K562 (cell line): ENCODE measurements around the gene BTBD17.

ENCODE experiments used
- NCOA4 ChIP-seq: fragments of 450-650 bp; IDR thresholded peaks from 2 replicates; pipeline ENCODE4 v1.6.1; 2018; ENCODE audit warnings: mild to moderate bottlenecking; ENCODE audit not compliant: partially characterized antibody
- RBM25 ChIP-seq: fragments of 200-400 bp; formaldehyde crosslinking; IDR thresholded peaks from 2 replicates; pipeline ENCODE4 v1.6.1; 2018; ENCODE audit warnings: low read length, low read depth, moderate library complexity; ENCODE audit not compliant: severe bottlenecking
- TAF1 ChIP-seq: IDR thresholded peaks from 2 replicates; pipeline ENCODE4 v1.6.1; 2011; ENCODE audit warnings: mild to moderate bottlenecking, low read length, moderate library complexity; ENCODE audit not compliant: insufficient read depth, control insufficient read depth, severe bottlenecking; ENCODE audit errors: extremely low read depth
- ZBED1 ChIP-seq: IDR thresholded peaks from 2 replicates; pipeline ENCODE4 v1.6.1; 2014
- TF ChIP-seq, protein P1 (sequence below): fragments of 250-450 bp; sonication (Bioruptor Pico); IDR thresholded peaks from 2 replicates; pipeline ENCODE4 v1.4.0; 2020; ENCODE audit warnings: mild to moderate bottlenecking, moderate library complexity, borderline replicate concordance
- TF ChIP-seq, protein P2 (sequence below): sonication (generic); formaldehyde crosslinking; IDR thresholded peaks from 2 replicates; pipeline ENCODE4 v1.8.0; 2023; ENCODE audit warnings: mild to moderate bottlenecking, missing genetic modification reagents

GRCh38 chr17:74379495-74380085, 17.9 kb upstream of the BTBD17 start:
- TF ChIP-seq, protein P1, sequence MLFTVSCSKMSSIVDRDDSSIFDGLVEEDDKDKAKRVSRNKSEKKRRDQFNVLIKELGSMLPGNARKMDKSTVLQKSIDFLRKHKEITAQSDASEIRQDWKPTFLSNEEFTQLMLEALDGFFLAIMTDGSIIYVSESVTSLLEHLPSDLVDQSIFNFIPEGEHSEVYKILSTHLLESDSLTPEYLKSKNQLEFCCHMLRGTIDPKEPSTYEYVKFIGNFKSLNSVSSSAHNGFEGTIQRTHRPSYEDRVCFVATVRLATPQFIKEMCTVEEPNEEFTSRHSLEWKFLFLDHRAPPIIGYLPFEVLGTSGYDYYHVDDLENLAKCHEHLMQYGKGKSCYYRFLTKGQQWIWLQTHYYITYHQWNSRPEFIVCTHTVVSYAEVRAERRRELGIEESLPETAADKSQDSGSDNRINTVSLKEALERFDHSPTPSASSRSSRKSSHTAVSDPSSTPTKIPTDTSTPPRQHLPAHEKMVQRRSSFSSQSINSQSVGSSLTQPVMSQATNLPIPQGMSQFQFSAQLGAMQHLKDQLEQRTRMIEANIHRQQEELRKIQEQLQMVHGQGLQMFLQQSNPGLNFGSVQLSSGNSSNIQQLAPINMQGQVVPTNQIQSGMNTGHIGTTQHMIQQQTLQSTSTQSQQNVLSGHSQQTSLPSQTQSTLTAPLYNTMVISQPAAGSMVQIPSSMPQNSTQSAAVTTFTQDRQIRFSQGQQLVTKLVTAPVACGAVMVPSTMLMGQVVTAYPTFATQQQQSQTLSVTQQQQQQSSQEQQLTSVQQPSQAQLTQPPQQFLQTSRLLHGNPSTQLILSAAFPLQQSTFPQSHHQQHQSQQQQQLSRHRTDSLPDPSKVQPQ (CRISPR knock-in tag): no peak
- no peak for TF ChIP-seq ZBED1
- TF ChIP-seq, protein P2, sequence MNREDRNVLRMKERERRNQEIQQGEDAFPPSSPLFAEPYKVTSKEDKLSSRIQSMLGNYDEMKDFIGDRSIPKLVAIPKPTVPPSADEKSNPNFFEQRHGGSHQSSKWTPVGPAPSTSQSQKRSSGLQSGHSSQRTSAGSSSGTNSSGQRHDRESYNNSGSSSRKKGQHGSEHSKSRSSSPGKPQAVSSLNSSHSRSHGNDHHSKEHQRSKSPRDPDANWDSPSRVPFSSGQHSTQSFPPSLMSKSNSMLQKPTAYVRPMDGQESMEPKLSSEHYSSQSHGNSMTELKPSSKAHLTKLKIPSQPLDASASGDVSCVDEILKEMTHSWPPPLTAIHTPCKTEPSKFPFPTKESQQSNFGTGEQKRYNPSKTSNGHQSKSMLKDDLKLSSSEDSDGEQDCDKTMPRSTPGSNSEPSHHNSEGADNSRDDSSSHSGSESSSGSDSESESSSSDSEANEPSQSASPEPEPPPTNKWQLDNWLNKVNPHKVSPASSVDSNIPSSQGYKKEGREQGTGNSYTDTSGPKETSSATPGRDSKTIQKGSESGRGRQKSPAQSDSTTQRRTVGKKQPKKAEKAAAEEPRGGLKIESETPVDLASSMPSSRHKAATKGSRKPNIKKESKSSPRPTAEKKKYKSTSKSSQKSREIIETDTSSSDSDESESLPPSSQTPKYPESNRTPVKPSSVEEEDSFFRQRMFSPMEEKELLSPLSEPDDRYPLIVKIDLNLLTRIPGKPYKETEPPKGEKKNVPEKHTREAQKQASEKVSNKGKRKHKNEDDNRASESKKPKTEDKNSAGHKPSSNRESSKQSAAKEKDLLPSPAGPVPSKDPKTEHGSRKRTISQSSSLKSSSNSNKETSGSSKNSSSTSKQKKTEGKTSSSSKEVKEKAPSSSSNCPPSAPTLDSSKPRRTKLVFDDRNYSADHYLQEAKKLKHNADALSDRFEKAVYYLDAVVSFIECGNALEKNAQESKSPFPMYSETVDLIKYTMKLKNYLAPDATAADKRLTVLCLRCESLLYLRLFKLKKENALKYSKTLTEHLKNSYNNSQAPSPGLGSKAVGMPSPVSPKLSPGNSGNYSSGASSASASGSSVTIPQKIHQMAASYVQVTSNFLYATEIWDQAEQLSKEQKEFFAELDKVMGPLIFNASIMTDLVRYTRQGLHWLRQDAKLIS (CRISPR knock-in tag): no peak
- TF ChIP-seq RBM25: no peak
- no peak for TF ChIP-seq TAF1
- no peak for TF ChIP-seq NCOA4
